Adipose tissue (tissue), 3 donors: Measurements from ENCODE around the gene EPHB6. TPM values are rescaled to one million over a fixed set of nuclear protein-coding genes. Genes with fewer than 3 reads are reported as not detected.

ENCODE experiments used
- H3K27ac ChIP-seq: one replicate; pipeline ENCODE4 v1.5.1; 2013; ENCODE audit warnings: low read depth, low read length
- WGBS, 3 donors: extraction: QIAGEN DNeasy Blood & Tissue Kit; methylation state at CpG; one replicate each; pipeline ENCODE4 v1.1.7; 2013; 5-methylcytosine and 5-hydroxymethylcytosine counted together
- polyA plus RNA-seq, 3 donors: library from polyadenylated mRNA; stranded (reverse); fragments of 200-250 nt; gene quantifications; one replicate each; pipeline ENCODE4 v1.2.3, GENCODE V29; 2013
- donor health status: healthy with polysubstance abuse.
- donor health status: Bipolar disorder and iron deficiency.
- donor health status: healthy.

The EPHB6 gene
- polyA plus RNA-seq, 3 donors: 12.8 to 33.7 (median 21.4) TPM

DNA sequence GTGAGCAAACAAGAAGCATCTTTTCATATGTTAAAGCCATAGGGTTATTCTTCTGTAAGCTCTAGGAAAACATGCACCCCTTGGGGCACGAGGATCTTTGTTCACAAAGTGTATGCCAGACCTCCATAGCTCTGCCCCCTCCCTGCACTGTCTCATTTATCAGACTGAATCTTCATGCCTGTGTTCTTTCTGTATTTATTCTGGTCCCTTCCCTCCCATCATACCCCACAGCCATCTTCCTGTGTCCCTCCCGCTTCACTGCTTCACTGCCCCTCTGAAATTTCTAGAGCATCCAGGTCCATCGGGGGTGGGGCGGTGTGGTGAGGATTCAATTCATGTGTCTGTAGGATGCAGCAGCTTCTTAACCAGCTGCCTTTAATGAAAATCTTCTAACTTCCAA lies 7.5 kb downstream of the EPHB6 start:
- H3K27ac ChIP-seq: no peak overlapping the region
- 89 to 96% (median 95%) methylated on average over 4 of the region's 4 CpGs for WGBS, 3 donors

DNA sequence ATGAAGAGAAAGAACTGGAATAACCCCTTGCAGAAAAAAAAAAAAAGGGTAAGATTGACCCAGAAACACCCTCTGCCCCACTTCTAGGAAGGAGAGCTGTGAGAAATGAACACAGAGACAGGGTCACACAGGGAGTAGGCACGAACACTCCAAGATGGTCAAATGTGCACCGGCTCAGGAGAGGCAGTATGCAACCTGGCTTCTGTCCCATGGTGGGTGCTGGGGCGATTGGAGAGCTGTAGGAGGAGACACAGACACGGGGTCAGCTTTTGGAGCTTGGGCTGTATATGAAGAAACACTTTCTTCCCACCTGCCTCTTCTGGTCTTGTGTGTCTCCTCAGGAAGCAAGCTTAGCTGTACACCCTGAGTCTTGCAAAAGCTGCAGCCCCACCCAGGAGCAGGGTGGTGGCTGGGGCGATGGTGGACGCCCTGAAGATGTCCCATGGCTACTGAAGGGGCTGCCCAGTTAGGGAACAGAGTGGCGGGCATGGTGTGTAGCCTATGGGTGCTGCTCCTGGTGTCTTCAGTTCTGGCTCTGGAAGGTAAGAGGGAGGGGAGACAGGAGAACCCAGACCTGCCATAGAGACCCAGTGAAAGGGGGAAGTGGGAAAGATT lies 8.0 kb downstream of the EPHB6 start:
- WGBS, 3 donors: 78 to 87% (median 81%) methylated on average over 6 to 7 of the region's 7 CpGs

GRCh38 chr7:142863891-142864685 lies 9.2 kb downstream of the EPHB6 start:
- 88 to 90% (median 89%) methylated on average over 37 of the region's 37 CpGs for WGBS, 3 donors
- H3K27ac ChIP-seq: no peak overlapping the region

More for the DNA sequence above, 8.0 kb downstream of the EPHB6 start:
- H3K27ac ChIP-seq: no peak overlapping the region

GRCh38 chr7:142864980-142865747 lies 10.3 kb downstream of the EPHB6 start:
- no peak overlapping the region for H3K27ac ChIP-seq
- WGBS, 3 donors: 59 to 71% (median 62%) methylated on average over 14 of the region's 14 CpGs

- 45 to 57% (median 49%) methylated on average over 12 to 13 of the region's 13 CpGs for WGBS, 3 donors
- no peak overlapping the region for H3K27ac ChIP-seq
These were observed 10.9 kb downstream of the EPHB6 start for GRCh38 chr7:142865766-142866165.

DNA sequence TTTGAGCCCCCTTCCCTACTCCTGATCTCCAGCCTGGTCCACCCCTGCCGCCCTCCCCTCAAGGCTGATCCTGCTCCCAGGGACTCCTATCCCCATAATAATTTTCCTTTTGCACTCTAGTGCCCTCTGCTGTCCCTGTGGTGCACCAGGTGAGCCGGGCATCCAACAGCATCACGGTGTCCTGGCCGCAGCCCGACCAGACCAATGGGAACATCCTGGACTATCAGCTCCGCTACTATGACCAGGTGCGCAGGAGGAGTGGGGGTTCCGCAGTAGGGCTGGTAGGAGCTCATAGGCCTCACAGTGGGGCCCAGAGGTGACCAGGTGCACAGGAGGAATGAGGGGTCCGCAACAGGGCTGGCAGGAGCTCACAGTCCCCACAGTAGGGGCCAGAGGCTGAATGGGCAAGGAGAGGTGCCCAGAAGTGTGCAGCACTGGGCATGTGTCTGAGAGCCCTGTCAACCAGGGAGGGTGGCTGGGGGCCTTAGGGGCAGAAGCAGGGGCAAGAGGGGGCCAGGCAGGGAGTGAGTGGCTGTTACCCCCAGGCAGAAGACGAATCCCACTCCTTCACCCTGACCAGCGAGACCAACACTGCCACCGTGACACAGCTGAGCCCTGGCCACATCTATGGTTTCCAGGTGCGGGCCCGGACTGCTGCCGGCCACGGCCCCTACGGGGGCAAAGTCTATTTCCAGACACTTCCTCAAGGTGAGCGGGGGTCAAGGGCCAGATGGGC lies 11.7 kb downstream of the EPHB6 start:
- H3K27ac ChIP-seq: no peak overlapping the region
- 58 to 80% (median 76%) methylated on average over 18 of the region's 18 CpGs for WGBS, 3 donors

- 56 to 86% (median 68%) methylated on average over 4 of the region's 4 CpGs for WGBS, 3 donors
- H3K27ac ChIP-seq: no peak overlapping the region
These were observed 12.2 kb downstream of the EPHB6 start for GRCh38 chr7:142867097-142867378.

DNA sequence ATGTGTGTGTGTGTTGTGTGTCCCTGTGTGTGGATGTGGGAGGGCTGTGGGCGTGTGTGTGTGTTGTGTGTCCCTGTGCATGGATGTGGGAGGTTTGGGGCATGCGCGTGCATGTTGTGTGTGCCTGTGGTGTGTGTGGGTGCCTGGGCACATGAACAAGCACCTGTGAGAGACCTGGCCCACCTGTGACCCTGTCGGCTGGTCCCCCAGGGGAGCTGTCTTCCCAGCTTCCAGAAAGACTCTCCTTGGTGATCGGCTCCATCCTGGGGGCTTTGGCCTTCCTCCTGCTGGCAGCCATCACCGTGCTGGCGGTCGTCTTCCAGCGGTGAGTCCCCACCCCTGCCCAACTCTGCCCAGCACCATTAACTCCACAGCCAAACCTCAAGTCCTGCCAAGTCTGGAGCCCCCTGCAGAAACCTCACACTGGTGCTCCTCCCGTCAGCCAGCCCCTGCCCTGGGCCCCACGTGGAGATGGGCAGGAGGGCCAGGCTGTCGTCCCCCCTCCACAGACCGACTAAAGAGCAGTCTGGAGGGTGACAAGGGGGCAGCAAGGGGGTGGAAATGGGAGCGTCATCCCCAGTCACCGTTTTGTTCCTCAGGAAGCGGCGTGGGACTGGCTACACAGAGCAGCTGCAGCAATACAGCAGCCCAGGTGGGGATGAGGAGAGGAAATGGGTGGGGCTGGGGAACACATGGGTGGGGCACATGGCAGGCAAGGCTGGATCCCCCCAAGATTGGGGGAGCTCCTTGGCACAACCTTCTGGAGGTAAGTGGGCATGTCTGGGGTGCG lies 12.7 kb downstream of the EPHB6 start:
- WGBS, 3 donors: 72 to 83% (median 76%) methylated on average over 17 to 18 of the region's 18 CpGs
- no peak overlapping the region for H3K27ac ChIP-seq

GRCh38 chr7:142868188-142868985 lies 13.5 kb downstream of the EPHB6 start:
- no peak overlapping the region for H3K27ac ChIP-seq
- WGBS, 3 donors: 82 to 89% (median 87%) methylated on average over 28 to 30 of the region's 31 CpGs

DNA sequence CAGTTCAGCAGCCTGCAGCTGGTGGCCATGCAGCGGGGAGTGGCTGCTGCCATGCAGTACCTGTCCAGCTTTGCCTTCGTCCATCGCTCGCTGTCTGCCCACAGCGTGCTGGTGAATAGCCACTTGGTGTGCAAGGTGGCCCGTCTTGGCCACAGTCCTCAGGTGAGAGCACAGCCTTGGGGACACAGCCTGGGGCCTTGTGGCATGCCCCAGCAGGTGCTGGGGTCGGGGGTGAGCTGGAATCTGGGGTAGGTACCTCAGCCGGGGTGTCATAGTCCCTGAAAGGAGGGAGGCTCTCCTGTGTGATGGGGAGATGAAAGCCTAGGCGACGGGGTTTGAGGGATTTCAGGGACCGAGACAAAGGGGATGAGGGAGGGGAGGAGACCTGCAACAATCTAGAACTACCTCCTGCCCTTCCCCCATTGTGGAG lies 14.1 kb downstream of the EPHB6 start:
- no peak overlapping the region for H3K27ac ChIP-seq
- WGBS, 3 donors: 90 to 95% (median 94%) methylated on average over 11 of the region's 11 CpGs

DNA sequence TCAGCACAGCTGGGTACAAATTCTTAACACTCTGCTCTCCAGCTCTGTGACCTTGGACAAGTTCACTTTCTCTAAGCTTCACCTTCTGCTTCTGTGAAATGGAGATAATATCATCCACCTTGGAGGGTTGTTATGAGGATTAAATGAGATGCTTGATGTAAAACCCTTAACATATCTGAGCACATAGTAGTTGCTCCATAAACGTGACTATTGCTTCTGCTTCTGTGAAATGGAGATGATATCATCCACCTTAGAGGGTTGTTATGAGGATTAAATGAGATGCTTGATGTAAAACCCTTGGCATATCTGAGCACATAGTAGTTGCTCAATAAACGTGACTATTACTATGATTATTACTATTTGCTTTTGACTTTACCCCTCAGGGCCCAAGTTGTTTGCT lies 14.6 kb downstream of the EPHB6 start:
- no peak overlapping the region for H3K27ac ChIP-seq
- WGBS, 3 donors: 76 to 89% (median 86%) methylated on average over 2 of the region's 2 CpGs

GRCh38 chr7:142870147-142870559 lies 15.3 kb downstream of the EPHB6 start:
- no peak overlapping the region for H3K27ac ChIP-seq
- WGBS, 3 donors: 67 to 81% (median 80%) methylated on average over 8 of the region's 8 CpGs

- H3K27ac ChIP-seq: no peak overlapping the region
- WGBS, 3 donors: 81 to 88% (median 87%) methylated on average over 14 of the region's 14 CpGs
These were observed 15.8 kb downstream of the EPHB6 start for GRCh38 chr7:142870566-142871259.

GRCh38 chr7:142871260-142872105 lies 16.6 kb downstream of the EPHB6 start:
- no peak overlapping the region for H3K27ac ChIP-seq
- 82 to 89% (median 82%) methylated on average over 23 of the region's 23 CpGs for WGBS, 3 donors

- no peak overlapping the region for H3K27ac ChIP-seq
- WGBS, 3 donors: 87 to 88% (median 88%) methylated on average over 15 of the region's 15 CpGs
These were observed 17.3 kb downstream of the EPHB6 start for GRCh38 chr7:142872106-142872675.
